ENCODE data around the gene SUOX.

DNA sequence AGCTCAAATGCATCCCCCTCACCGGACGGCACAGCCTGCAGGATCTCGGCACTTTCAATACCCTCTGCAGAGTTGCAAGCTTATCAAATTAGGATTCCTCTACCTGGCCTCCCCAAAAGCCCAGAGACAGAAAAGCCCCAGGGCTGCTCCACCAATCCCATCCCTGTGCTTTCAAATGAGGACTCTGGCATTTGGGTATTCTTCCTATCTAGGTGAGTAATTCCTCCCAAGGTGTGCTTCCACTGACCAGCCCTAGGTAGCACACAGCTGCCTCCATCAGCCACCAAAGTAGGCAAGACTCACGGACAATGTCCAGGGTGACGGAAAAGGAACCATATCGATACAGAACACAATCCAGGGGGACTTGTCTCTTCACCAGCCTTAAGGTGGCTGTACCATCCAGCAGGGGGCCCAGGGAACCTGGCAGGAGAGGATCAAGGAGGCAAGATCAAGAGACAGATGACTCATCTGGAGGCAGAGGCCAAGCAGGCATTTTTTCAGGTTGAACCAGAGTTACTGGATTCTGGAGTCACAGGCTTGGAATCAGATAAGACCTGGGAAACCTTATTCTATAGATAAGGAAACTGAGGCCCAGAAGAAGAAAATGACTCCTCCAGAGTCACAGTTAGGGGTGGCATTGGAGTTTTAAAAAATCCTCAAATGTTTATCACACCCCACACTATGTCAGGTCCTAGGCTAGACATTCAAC, 41.1 kb upstream of the SUOX start:
- TF ChIP-seq, protein P1, sequence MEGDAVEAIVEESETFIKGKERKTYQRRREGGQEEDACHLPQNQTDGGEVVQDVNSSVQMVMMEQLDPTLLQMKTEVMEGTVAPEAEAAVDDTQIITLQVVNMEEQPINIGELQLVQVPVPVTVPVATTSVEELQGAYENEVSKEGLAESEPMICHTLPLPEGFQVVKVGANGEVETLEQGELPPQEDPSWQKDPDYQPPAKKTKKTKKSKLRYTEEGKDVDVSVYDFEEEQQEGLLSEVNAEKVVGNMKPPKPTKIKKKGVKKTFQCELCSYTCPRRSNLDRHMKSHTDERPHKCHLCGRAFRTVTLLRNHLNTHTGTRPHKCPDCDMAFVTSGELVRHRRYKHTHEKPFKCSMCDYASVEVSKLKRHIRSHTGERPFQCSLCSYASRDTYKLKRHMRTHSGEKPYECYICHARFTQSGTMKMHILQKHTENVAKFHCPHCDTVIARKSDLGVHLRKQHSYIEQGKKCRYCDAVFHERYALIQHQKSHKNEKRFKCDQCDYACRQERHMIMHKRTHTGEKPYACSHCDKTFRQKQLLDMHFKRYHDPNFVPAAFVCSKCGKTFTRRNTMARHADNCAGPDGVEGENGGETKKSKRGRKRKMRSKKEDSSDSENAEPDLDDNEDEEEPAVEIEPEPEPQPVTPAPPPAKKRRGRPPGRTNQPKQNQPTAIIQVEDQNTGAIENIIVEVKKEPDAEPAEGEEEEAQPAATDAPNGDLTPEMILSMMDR (IDR thresholded peaks at IDR 0.05), result no peak
- no peak for TF ChIP-seq NFYB (CRISPR knock-in tag; conservative IDR thresholded peaks at IDR 0.05; ENCODE audit: low read depth)
- no peak for TF ChIP-seq FOXJ3 (CRISPR knock-in tag; IDR thresholded peaks at IDR 0.05; ENCODE audit: borderline replicate concordance)
- no peak for TF ChIP-seq IRF1 (CRISPR knock-in tag; IDR thresholded peaks at IDR 0.05)
- no peak for TF ChIP-seq ZNF121 (CRISPR knock-in tag; IDR thresholded peaks at IDR 0.05)
- TF ChIP-seq, protein P2, sequence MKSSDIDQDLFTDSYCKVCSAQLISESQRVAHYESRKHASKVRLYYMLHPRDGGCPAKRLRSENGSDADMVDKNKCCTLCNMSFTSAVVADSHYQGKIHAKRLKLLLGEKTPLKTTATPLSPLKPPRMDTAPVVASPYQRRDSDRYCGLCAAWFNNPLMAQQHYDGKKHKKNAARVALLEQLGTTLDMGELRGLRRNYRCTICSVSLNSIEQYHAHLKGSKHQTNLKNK (CRISPR knock-in tag; IDR thresholded peaks at IDR 0.05), result no peak
- TF ChIP-seq, protein P3, sequence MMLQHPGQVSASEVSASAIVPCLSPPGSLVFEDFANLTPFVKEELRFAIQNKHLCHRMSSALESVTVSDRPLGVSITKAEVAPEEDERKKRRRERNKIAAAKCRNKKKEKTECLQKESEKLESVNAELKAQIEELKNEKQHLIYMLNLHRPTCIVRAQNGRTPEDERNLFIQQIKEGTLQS (CRISPR knock-in tag; conservative IDR thresholded peaks at IDR 0.05), result no peak
- TF ChIP-seq ZBTB21 (CRISPR knock-in tag; IDR thresholded peaks at IDR 0.05; ENCODE audit: borderline replicate concordance), result no peak
- TF ChIP-seq ELF4 (CRISPR knock-in tag; IDR thresholded peaks at IDR 0.05; ENCODE audit: low read depth), result no peak
- TF ChIP-seq, protein P4, sequence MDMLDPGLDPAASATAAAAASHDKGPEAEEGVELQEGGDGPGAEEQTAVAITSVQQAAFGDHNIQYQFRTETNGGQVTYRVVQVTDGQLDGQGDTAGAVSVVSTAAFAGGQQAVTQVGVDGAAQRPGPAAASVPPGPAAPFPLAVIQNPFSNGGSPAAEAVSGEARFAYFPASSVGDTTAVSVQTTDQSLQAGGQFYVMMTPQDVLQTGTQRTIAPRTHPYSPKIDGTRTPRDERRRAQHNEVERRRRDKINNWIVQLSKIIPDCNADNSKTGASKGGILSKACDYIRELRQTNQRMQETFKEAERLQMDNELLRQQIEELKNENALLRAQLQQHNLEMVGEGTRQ (CRISPR knock-in tag; IDR thresholded peaks at IDR 0.05), result no peak
- TF ChIP-seq, protein P5, sequence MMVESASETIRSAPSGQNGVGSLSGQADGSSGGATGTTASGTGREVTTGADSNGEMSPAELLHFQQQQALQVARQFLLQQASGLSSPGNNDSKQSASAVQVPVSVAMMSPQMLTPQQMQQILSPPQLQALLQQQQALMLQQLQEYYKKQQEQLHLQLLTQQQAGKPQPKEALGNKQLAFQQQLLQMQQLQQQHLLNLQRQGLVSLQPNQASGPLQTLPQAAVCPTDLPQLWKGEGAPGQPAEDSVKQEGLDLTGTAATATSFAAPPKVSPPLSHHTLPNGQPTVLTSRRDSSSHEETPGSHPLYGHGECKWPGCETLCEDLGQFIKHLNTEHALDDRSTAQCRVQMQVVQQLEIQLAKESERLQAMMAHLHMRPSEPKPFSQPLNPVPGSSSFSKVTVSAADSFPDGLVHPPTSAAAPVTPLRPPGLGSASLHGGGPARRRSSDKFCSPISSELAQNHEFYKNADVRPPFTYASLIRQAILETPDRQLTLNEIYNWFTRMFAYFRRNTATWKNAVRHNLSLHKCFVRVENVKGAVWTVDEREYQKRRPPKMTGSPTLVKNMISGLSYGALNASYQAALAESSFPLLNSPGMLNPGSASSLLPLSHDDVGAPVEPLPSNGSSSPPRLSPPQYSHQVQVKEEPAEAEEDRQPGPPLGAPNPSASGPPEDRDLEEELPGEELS (CRISPR knock-in tag; IDR thresholded peaks at IDR 0.05), result no peak
